T47D (cell line): ENCODE data around the gene RNF112.
"Not testable (repeated sequence)": the region's sequence is repeated elsewhere in the genome, so short reads cannot be mapped to it uniquely, and the experiment has no call there.

Experiments used
- DNase-seq, 2 experiments: peaks; one replicate each; pipeline versions ENCODE4 v3.0.0 to v3.0.0-alpha.2; 2011 to 2012; ENCODE audit warnings: low read depth in 1 of 2, low spot score in 1 of 2
- JUND ChIP-seq: IDR thresholded peaks from 2 replicates; pipeline ENCODE4 v1.6.1; 2012; ENCODE audit warnings: low read depth
- in situ Hi-C: cut with HindIII; loops from 2 replicates; pipeline ENCODE4 v1.10.0; 2016; ENCODE audit warnings: low sequenced_read_pairs, low pct_unique_long_range_greater_than_20kb

The RNF112 gene

GRCh38 chr17:19433255-19433654 is 22.2 kb downstream of the RNF112 start:
- no peak for TF ChIP-seq JUND
- in situ Hi-C loops, result no loop called here
- DNase-seq, result no peak

- no peak for DNase-seq
- TF ChIP-seq JUND, result no peak
- in situ Hi-C loops, result no loop called here
Measured at GRCh38 chr17:19433727-19434340, 22.8 kb downstream of the RNF112 start.

- no peak for DNase-seq
- TF ChIP-seq JUND, result no peak
- in situ Hi-C loops, result no loop called here
Measured at GRCh38 chr17:19440421-19440820, 29.4 kb downstream of the RNF112 start.

GRCh38 chr17:19441288-19441687 is 30.3 kb downstream of the RNF112 start:
- in situ Hi-C loops, DNase-seq: not testable (repeated sequence)

- no peak for TF ChIP-seq JUND
- DNase-seq, result no peak
- in situ Hi-C loops, result no loop called here
Measured at GRCh38 chr17:19442731-19443130, 31.7 kb downstream of the RNF112 start.

- in situ Hi-C loops, result no loop called here
- DNase-seq, result no peak
- TF ChIP-seq JUND, result no peak
Measured at GRCh38 chr17:19443148-19443547, 32.1 kb downstream of the RNF112 start.

- TF ChIP-seq JUND, result no peak
- no peak for DNase-seq
Measured at GRCh38 chr17:19445105-19445504, 34.1 kb downstream of the RNF112 start.

GRCh38 chr17:19446577-19446976 is 35.5 kb downstream of the RNF112 start:
- in situ Hi-C loops, DNase-seq: not testable (repeated sequence)

More at GRCh38 chr17:19445105-19445504, 34.1 kb downstream of the RNF112 start:
- in situ Hi-C loops, result no loop called here

- DNase-seq, result peak; percentile 84 to 88
- TF ChIP-seq JUND, result no peak
- in situ Hi-C loops, result no loop called here
Measured at GRCh38 chr17:19447085-19447583, 36.1 kb downstream of the RNF112 start.

GRCh38 chr17:19448341-19449268 is 37.6 kb downstream of the RNF112 start:
- TF ChIP-seq JUND, result no peak
- no peak for DNase-seq
- in situ Hi-C loops, result no loop called here

- DNase-seq, result no peak
Measured at GRCh38 chr17:19449656-19450055, 38.6 kb downstream of the RNF112 start.

GRCh38 chr17:19453296-19453695 is 42.3 kb downstream of the RNF112 start:
- in situ Hi-C loops, result no loop called here
- no peak for TF ChIP-seq JUND
- DNase-seq, result no peak

More at GRCh38 chr17:19449656-19450055, 38.6 kb downstream of the RNF112 start:
- in situ Hi-C loops, result no loop called here
- TF ChIP-seq JUND, result no peak

GRCh38 chr17:19454074-19454473 is 43.0 kb downstream of the RNF112 start:
- no peak for DNase-seq
- in situ Hi-C loops, result no loop called here
- TF ChIP-seq JUND, result no peak
